HG03025 (cell line): ENCODE results near the gene BANK1.

Experiments used
- ATAC-seq: cut with Tn5 transposase; IDR thresholded peaks from one replicate; pipeline ENCODE4 v1.9.1; 2021; ENCODE audit warnings: mild to moderate bottlenecking, moderate library complexity; ENCODE audit not compliant: unreplicated experiment, low FRiP score

BANK1 gene

DNA sequence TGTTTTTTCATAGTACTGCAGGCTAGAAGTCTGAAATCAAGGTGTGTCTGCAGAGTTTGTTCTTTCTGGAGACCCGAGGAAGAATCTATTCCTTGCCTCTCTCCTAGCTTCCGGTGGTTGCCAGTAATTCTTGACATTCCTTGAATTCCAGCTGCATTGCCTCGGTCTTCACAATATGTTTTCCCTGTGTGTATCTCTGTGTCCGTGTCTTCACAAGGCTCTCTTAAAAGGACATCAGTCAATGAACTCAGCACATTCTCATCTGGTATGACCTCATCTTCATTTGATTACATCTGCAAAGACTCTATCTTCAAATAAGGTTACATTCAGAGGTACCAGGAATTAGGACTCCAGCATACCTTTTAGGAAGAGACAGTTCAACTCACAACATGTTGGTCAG lies 163.4 kb downstream of the BANK1 start:
- ATAC-seq = no peak

GRCh38 chr4:101954351-101954750 lies 163.8 kb downstream of the BANK1 start:
- ATAC-seq = no peak

- ATAC-seq = no peak
Measured at GRCh38 chr4:101954975-101955678, 164.6 kb downstream of the BANK1 start.

DNA sequence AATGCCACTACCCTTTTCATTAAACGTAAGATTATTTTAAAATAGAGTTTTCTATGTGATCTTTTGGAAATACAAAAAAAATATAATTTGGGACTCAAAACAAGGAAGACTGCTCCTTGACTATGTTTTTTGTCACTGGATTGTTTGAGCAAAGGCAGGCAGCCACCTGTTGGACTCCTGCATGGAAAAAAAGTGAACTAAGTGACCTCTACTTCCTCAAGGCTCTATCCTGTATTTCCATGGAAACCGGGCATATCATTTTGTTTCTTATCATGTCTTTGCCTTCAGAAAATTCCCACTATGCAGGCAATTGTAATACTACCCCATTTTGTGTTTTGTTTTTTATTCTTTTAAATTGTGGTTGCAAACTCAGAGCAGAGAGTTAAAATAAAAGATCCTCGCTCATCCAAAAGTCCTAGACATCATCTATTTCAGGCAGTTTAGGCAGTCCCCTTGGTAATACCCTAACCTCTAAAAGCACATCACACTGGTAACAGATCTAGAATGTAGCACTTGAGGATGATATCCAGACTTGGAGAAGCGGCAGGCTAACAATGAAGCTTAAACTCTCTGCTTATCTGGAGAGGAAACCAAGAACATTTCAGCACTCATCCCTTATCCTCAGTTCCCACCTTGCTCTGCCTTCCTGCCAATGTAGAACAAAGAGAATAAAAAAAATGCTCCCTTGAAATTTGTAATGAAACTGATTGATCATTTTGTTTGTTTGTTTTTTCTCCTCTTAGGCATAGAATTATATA lies 165.7 kb downstream of the BANK1 start:
- ATAC-seq = no peak

- ATAC-seq = no peak
Measured at GRCh38 chr4:101958547-101958946, 168.0 kb downstream of the BANK1 start.

GRCh38 chr4:101960431-101960830 lies 169.9 kb downstream of the BANK1 start:
- no peak for ATAC-seq

GRCh38 chr4:101961144-101961543 lies 170.6 kb downstream of the BANK1 start:
- no peak for ATAC-seq

DNA sequence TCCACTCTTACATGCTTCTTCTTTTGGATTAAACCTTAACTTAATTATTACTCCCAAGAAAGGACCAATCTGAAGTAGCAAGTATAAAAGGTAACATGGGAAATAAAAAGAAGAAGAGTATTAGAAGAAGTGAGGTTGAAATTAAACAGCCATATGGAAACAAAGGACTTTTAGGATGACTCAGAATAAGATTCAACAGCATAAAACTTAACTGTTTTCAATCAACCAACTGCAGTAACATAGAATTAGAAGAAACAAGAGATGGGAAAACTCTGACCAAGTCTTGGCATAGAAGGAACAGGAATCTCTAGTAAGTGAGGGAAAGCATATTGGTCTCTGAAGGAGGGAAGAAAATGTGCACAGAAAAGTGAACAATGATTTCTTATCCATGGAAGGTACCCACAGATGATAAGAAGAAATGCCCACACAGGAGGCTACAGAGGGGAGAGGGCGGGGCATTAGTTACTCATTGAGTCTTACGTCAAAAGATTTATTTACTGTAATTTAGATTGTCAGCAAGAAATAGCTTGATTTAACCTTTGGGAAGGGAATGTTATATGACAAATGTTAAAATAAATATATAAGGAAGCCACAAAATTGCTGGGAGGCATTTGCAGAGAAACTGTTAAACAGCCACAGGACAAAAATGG lies 177.3 kb downstream of the BANK1 start:
- no peak for ATAC-seq

GRCh38 chr4:101968364-101968763 lies 177.8 kb downstream of the BANK1 start:
- ATAC-seq = no peak

- no peak for ATAC-seq
Measured at GRCh38 chr4:101969965-101970364, 179.4 kb downstream of the BANK1 start.

DNA sequence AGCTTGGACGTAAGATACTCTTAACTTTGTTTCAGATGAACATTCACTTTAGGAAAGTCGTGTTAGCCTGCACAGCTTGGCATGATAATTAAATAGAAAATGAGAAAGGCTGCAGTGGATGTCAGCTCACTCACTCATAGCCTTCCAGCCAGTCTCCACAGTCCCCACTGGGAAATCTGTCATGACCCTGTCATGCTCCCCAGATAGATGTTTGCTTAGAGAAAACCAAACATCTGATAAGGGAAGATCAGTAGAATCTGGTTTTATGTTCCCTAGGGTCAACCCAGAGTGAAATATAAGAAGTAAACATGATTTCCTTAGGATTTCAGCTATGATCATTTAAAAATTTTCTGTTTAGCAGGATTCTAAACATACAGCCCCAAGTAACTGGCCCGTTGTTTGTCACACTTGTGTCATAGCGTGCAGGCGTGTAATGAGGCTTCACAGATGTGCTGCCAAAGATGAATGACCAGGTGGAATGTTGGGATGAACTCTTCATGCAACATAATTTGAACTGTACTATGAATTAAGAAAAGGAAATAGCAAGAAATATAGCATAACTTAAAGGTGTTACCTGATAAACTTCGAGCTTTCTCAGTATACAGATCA lies 180.1 kb downstream of the BANK1 start:
- ATAC-seq = no peak

DNA sequence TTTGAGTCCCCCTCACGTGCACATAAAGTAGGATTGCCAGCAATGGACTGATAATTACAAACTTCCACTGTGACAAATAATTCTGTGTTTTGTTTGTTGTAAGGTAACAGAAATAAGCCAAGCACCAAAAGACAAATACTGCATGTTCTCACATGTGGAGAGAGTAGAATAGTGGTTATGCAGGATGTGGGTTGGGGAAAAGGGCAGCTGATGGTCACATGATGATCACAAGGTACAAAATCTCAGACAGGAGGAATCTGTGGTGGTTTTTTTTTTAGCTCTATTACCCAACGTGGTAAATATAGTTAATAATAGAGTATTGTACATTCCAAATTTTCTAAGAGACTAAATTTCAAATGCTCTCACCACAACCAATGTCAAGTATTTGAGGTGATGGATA lies 182.3 kb downstream of the BANK1 start:
- no peak for ATAC-seq

- ATAC-seq = no peak
Measured at GRCh38 chr4:101973361-101973760, 182.8 kb downstream of the BANK1 start.

- ATAC-seq = no peak
Measured at GRCh38 chr4:101977076-101977475, 186.5 kb downstream of the BANK1 start.

GRCh38 chr4:101981756-101982155 lies 191.2 kb downstream of the BANK1 start:
- no peak for ATAC-seq

GRCh38 chr4:101983835-101984234 lies 193.3 kb downstream of the BANK1 start:
- ATAC-seq = no peak

- ATAC-seq = peak; percentile 95
Measured at GRCh38 chr4:101987623-101988243, 197.2 kb downstream of the BANK1 start.

DNA sequence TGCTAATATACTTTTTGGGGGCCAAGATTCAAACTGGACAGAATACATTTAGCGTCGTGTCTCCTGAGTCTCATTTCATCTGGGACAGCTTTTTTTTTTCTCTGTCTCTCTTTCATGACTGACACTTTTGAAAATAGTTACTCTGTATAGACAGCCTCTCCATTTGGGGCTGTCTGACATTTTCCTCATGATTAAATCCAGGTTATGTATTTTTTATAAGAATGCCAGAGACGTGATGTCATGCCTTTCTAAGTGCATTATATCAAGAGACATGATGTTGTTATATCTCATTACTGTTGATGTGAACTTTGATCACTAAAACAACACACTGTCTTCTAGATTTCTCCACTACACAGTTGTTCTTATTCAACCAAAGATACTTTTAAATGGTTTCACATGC lies 199.0 kb downstream of the BANK1 start:
- no peak for ATAC-seq

DNA sequence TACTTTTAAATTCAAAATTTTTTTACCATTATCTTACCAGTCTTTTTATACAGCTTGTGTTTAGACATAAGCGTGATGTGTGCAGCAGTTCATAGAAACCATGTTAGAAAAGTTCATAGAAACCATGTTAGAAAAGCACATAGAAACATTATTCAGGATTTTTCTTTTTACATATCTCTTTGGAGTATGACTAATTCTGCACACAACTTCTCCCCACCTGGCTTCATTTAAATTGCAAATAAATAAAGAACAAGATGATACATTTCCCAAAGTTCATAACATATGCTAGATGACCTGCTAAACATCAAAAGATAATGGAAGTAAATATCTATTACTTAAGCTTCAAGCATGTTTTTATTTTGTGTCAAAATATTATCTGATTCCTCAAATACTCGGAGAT lies 201.9 kb downstream of the BANK1 start:
- ATAC-seq = no peak

DNA sequence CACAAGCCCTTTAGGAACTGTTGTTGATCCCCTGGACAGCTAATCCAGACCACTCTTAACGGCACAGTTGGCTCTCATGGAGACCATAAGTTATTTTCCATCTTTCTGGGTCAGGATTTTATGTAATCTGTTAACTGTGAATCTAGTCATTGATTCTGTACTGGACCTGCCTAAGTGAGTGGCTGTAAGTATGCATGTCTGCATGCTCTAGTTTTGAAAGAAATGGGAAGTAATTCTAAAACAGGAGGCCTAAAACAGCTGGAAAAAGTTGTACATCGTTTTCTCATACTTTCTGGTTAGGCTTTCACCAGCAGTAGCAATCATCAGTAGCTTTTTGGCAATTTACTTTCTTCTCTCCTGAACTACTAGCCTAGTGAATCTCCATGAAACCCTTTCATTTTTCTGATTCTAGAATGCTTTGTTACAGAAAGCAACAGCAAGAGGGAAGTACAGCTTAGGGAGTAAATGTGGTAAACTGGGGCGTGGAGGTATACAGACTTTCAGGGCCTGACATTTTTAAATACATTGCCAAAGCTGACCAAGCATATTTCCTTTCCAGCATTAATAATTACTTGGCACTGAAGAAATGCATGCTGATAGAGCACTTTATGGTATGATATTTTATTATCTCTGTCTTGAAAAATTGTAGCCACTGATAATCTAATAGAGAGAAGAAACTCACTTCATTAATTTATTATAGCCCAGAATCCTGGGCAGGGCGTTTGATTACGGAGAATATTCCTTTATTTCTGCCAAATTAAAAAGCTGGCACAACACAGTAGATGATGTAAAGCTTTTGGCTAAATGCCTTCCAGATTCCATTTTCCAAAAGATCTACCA lies 202.7 kb downstream of the BANK1 start:
- ATAC-seq = no peak
